HL-60 (cell line): Measurements from ENCODE around the gene ARHGAP32.
"Not testable (repeated sequence)": the region's sequence is repeated elsewhere in the genome, so short reads cannot be mapped to it uniquely, and the experiment has no call there.

Experiments used
- CTCF ChIP-seq: IDR thresholded peaks from one replicate; pipeline ENCODE4 v1.5.1; 2011; ENCODE audit warnings: low read length, control low read depth, inconsistent platforms; ENCODE audit not compliant: insufficient read depth
- GABPA ChIP-seq: IDR thresholded peaks from 2 replicates; pipeline ENCODE4 v1.6.1; 2012; ENCODE audit warnings: low read depth
- POLR2AphosphoS5 ChIP-seq: IDR thresholded peaks from 2 replicates; pipeline ENCODE4 v1.6.1; 2012; ENCODE audit warnings: low read depth
- REST ChIP-seq: IDR thresholded peaks from 2 replicates; pipeline ENCODE4 v1.6.1; 2012; ENCODE audit warnings: low read depth; ENCODE audit not compliant: insufficient replicate concordance
- SPI1 ChIP-seq: IDR thresholded peaks from 2 replicates; pipeline ENCODE4 v1.6.1; 2012; ENCODE audit warnings: low read depth, mild to moderate bottlenecking, borderline replicate concordance

- TF ChIP-seq CTCF, SPI1, POLR2AphosphoS5, GABPA, REST: not testable (repeated sequence)
Measured at GRCh38 chr11:128919635-128920034, 272.5 kb downstream of the ARHGAP32 start.
